ENCODE data around the gene DENND1A.

GRCh38 chr9:123876750-123877149, 53.2 kb downstream of the DENND1A start:
- no peak for TF ChIP-seq POLR2A (IDR thresholded peaks at IDR 0.05)
- TF ChIP-seq CTCF (IDR thresholded peaks at IDR 0.05) = no peak

Measured in adrenal gland (tissue), 5 donors.